8988T (cell line): ENCODE data around the gene NHS.
"Not testable (repeated sequence)": the region's sequence is repeated elsewhere in the genome, so short reads cannot be mapped to it uniquely, and the experiment has no call there.

Experiments
- DNase-seq: peaks from one replicate; pipeline ENCODE4 v3.0.0; 2011

NHS gene

DNA sequence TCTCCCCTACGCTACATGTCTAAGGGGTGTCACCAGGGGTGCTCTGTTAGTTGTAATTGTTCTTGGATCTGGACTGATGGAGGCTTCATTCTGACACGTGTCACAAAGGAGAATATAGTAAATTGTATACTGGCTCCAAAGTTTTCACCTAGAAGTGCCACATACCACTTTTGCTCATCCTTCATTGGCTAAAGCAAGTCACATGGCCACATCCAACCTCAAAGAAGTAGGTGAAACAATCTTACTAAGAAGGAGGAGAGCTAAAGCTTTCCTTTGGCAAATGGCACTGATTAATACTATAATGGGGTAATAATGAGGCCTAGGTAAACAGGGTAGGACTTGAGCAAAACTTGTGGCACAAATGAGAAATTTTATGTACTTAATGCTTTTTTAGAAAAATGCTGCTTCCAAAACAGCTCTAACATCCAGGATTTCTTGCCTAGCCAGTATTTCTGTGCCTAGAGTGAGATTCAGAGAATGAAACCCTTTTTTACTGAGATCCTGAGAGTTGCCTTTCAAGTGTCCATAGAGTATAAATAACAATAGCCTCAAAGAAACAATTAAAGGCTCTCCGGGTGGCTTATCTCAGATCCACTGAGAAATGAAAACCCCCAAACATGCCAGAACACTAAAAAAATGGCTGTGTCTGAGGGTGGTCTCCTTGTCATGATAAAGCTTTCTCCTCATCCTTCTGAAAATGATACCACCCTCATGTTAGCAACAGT, 34.7 kb downstream of the NHS start:
- DNase-seq, result no peak

DNA sequence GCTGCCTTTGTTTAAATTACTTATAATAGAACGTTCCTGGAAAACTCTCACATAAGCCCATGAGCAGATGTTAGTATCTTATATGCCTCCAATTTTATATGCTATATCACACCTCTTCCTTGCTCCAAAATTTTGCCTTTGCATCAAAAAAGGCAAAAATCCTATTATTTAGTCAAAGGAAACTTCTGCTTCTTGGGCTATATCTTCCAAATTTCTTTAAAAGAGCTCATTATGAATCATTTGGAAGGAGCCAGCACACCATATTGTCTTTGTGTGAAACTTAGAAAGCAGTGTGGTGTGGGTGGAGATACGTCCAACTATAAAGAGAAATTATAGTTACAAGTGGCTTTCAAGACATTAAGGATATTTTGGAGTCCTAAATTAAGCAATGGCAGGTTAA, 35.7 kb downstream of the NHS start:
- DNase-seq, result no peak

- DNase-seq, result no peak
Measured at GRCh38 chrX:17411205-17411604, 36.2 kb downstream of the NHS start.

- no peak for DNase-seq
Measured at GRCh38 chrX:17412692-17413091, 37.7 kb downstream of the NHS start.

- DNase-seq, result no peak
Measured at GRCh38 chrX:17413228-17413627, 38.2 kb downstream of the NHS start.

DNA sequence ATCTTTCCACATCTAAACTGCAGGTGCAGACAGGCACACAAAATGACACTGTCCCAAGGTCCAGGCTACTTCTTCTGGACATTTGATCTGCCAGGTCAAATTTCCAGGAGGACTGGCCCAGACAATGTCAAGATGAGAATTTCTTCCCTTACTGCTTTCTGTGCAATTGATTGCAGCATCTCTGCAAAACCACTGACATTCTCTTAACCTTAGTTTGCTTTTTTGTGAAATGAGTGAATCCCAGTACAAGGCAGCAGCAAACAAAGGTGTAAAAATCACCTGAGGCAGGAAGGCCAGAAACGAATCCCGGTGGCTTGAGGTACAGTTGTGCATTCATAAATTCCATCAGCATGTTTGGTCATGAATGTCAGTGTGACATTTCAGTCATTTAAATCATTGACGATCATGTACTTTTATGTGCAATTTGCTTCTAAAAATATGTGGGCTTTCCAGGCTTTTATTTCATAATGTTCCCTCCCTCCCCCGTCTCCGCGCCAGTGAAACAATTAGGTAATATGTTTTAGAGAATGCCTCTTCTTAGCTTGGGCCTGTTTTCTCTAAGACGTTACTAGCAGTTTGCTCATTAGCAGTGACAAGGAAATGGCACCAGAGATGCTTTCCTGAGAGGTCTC, 39.1 kb downstream of the NHS start:
- DNase-seq, result no peak

GRCh38 chrX:17414839-17415238, 39.8 kb downstream of the NHS start:
- DNase-seq, result no peak

DNA sequence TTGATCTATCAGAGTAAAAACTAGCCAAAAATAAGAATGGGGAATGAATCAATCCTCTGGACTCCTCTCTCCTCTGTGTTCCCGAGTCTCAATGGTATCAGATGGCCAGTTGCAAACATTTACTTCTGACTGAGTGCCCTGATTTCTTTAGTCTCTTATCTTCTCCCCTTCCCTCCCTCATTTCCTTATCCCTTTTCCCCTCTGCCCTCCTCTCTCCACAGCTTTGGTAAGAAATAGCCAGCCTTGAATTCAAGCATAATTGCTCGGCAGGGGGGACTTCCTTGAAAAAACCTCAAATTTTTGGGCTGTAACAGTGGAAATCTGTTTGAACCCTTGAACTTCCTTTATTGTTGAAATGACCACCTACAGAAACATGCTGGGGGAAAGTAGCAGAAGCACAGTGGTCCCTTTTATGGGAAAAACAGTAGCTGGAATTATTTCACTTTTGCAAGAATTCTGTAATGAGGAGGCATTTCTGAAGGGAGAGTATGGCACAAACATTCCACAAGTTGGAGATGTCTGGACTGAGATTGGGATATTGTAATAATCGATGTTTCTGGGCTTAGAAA, 40.3 kb downstream of the NHS start:
- no peak for DNase-seq

GRCh38 chrX:17417372-17417771, 42.4 kb downstream of the NHS start:
- DNase-seq, result no peak

GRCh38 chrX:17425136-17425535, 50.1 kb downstream of the NHS start:
- DNase-seq, result no peak

GRCh38 chrX:17425551-17425950, 50.6 kb downstream of the NHS start:
- DNase-seq, result no peak

DNA sequence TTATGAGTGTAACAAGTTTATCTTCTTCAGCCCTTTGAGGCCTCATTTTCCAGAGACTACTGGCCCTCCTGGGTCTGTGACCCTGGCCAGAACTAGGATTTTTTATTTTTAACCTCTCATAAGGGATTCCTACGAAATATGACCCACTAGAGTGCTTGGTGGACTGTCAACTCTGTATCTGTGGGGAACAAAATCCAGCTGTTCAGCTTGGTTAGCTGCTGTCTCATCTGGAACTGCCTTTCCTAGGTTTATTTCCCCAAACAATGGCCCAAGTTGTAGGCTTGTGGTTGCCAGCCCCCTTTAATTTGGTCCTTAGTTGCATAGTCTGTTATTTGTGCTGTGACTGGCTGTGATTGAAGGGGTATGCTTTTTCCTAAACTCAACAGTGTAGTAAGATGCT, 56.2 kb downstream of the NHS start:
- DNase-seq, result no peak

DNA sequence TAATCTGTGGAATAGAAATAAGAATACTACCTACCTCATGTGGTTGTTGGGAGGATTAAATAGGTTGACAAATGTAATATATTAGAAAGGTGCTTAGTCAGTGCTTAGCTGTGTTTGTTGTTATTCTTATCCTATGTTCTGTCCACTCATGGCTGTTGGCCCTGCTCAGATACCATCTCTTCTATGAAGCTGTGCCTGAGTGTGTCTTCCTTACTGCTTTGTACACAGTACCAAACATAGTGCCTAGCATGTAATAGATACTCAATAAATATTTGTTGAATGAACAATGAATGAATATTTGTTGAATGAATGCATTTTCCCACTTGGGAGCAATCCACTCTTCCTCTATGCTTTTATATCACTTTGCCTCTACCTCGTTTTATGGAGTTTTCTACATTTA, 57.2 kb downstream of the NHS start:
- DNase-seq, result no peak

DNA sequence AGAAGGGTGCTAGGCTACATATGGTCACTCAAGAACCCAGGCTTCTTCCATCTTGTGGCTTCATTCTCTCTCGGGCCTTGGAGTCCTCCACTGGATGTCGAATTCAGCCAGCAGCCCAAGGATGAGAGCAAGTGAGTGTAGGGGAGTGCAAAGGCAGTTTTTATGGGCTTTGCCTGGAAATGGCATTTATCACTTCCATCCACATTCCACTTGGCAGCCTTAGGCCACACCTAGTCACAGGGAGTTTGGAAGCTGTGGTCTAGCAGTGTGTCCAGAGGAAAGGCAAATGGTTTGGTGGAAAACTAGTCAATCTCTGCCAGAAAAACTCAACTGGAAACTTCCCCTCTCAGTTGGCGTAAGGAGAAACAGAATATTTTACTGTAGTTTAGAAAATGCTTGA, 59.0 kb downstream of the NHS start:
- DNase-seq, result no peak

DNA sequence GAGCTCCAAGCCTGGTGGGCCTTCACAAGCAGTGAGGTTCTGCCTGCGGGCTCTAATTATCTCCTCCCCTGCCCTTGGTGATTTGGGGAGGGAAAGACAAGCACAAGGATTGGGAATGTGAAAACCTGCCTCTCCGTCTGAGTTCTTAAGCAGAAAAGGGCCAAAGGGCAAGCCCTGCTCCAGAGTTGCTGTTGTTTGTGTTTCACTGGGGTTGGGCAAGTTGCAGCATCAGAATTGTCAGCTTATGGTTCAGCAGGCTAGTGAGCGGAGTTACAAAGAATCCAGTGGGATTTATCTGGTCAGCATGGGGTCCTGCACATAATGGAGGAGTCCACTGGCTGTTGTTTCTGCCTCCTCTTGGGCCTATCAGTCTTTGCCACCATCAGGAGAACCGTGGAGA, 60.5 kb downstream of the NHS start:
- DNase-seq, result no peak

- DNase-seq, result no peak
Measured at GRCh38 chrX:17438221-17438620, 63.2 kb downstream of the NHS start.

- DNase-seq, result no peak
Measured at GRCh38 chrX:17440258-17440657, 65.3 kb downstream of the NHS start.

- DNase-seq, result no peak
Measured at GRCh38 chrX:17440836-17441235, 65.8 kb downstream of the NHS start.

DNA sequence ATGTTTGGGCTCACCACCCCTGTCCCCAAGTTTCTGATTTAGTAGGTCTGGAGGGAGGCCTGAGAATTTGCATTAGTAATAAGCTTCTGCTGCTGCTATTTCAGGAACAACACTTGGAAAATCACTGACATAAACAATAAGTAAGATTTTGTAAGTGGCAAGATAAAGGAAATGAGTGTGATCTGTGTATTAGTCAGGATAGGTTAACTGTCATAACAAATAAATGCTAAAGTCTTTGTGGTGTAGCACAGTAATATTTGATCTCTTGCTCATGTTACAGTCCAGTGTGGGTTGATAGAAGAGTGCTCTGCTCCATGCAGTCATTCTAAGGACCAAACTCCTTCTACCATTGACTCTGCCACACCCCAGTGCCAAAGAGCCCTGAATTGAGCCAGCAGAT, 67.0 kb downstream of the NHS start:
- no peak for DNase-seq

DNA sequence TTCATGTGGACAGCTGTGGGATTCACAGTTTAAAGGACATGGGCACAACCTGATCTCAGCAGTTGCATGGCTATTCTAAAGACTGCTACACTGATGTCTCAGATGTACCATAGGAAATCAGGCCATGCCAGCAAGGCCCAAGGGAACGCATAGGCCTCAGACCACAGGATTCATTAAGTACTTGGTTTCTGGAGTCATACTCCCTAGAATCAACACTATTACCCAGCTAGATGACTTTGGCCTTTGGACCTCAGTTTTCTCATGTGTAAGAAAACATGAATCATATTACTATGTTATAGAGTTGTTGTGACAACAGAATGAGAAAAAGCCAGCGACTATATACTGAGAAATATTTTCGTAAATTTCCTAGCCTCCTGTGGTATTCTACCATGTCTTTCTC, 67.9 kb downstream of the NHS start:
- no peak for DNase-seq

- DNase-seq, result no peak
Measured at GRCh38 chrX:17443556-17443955, 68.6 kb downstream of the NHS start.

DNA sequence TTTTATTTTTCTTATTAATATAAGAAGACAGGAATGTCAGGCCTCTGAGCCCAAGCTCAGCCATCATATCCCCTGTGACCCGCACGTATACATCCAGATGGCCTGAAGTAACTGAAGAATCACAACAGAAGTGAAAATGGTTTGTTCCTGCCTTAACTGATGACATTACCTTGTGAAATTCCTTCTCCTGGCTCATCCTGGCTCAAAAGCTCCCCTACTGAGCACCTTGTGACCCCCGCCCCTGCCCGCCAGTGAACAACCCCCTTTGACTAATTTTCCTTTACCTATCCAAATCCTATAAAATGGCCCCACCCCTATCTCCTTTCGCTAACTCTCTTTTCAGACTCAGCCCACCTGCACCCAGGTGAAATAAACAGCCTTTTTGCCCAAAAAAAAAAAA, 71.3 kb downstream of the NHS start:
- DNase-seq, result not testable (repeated sequence)

DNA sequence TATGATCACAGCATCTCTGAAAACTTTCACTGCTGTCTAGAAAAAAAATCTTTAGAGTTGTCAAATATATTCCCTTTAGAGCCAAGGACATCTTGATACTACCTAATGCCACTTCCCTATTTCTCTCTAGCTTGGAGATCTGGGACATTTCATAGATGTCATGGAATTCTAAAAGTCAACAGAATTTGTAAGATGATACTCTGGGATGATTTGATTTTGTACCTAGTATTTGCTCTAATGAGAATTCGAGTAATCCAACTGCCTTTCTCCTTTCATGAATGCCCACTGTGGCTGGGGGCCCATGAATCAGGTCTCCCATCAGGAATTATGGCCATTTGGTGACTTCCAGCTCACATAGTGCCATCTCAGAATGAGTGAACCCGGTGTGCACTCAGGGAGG, 73.2 kb downstream of the NHS start:
- DNase-seq, result no peak

DNA sequence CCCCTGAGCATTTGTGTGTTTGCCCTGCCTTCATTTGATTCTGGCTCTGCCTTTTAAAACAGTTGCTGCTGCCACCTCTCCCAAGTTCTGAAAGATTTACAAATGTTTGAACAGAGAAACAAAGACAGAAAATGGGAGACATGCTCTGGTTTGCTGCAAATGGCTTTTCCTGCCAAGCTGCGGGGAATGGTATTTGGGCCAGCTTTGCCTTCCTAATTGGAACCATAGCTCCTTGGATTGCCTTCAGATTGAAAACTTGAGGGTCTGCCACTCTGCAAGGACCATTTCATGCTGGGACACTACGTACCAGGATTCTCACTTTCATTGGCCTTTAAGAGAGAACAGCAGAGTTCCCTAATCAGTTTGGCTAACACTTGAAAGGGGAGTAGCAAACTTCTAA, 74.9 kb downstream of the NHS start:
- DNase-seq, result no peak

- DNase-seq, result no peak
Measured at GRCh38 chrX:17453788-17454187, 78.8 kb downstream of the NHS start.
